22Rv1 (cell line): ENCODE data around the gene CCDC126.

Source experiments
- ZFX ChIP-seq: fragments of 450-650 bp; IDR thresholded peaks from 2 replicates; pipeline ENCODE4 v1.6.1; 2017; ENCODE audit warnings: antibody characterized with exemption, borderline replicate concordance
- TF ChIP-seq, protein P1 (sequence below): fragments of 450-650 bp; IDR thresholded peaks from 2 replicates; pipeline ENCODE4 v1.5.1; 2017; ENCODE audit warnings: mild to moderate bottlenecking

DNA sequence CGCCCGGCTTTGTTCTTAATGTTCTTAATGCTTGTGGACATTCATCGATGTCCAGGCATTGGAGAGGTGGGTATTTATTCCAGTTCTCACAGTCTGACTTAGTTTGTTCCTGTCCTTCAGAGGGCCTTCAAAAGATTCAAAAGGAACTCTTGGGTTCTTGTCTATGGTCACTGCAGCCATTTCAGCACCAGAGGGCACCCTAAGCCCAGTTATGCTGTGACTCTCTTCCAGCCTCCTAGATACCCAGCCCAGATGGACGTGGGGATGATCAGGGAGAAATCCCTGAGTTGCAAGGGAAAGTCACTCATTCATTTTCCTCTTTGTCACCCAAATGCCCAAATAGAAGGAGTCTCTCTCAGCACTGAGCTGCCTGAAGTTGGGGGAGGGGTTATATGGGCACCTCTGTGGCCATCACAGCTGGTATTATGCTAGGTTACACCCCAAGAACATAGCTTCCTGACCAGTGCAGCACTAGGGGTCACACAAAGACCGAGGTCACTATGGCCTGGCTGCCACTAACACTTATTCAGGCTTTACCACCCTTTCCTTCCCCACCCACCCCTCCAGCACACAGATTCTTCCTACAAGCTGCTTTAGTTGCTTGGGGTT, 26.5 kb upstream of the CCDC126 start:
- TF ChIP-seq, protein P1, sequence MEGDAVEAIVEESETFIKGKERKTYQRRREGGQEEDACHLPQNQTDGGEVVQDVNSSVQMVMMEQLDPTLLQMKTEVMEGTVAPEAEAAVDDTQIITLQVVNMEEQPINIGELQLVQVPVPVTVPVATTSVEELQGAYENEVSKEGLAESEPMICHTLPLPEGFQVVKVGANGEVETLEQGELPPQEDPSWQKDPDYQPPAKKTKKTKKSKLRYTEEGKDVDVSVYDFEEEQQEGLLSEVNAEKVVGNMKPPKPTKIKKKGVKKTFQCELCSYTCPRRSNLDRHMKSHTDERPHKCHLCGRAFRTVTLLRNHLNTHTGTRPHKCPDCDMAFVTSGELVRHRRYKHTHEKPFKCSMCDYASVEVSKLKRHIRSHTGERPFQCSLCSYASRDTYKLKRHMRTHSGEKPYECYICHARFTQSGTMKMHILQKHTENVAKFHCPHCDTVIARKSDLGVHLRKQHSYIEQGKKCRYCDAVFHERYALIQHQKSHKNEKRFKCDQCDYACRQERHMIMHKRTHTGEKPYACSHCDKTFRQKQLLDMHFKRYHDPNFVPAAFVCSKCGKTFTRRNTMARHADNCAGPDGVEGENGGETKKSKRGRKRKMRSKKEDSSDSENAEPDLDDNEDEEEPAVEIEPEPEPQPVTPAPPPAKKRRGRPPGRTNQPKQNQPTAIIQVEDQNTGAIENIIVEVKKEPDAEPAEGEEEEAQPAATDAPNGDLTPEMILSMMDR, result peak; percentile 89
- TF ChIP-seq ZFX, result no peak
